ENCODE data around the gene UBR7. TPM values are rescaled to one million over a fixed set of nuclear protein-coding genes. Genes with fewer than 3 reads are reported as not detected.
"Not testable (repeated sequence)": the region's sequence is repeated elsewhere in the genome, so short reads cannot be mapped to it uniquely, and the experiment has no call there.

The UBR7 gene
- total RNA-seq, 5 donors from 2014 or later (not counting 1 experiment from before 2014, with no cell fraction given): 12.0 to 16.9 (median 14.7) TPM

DNA sequence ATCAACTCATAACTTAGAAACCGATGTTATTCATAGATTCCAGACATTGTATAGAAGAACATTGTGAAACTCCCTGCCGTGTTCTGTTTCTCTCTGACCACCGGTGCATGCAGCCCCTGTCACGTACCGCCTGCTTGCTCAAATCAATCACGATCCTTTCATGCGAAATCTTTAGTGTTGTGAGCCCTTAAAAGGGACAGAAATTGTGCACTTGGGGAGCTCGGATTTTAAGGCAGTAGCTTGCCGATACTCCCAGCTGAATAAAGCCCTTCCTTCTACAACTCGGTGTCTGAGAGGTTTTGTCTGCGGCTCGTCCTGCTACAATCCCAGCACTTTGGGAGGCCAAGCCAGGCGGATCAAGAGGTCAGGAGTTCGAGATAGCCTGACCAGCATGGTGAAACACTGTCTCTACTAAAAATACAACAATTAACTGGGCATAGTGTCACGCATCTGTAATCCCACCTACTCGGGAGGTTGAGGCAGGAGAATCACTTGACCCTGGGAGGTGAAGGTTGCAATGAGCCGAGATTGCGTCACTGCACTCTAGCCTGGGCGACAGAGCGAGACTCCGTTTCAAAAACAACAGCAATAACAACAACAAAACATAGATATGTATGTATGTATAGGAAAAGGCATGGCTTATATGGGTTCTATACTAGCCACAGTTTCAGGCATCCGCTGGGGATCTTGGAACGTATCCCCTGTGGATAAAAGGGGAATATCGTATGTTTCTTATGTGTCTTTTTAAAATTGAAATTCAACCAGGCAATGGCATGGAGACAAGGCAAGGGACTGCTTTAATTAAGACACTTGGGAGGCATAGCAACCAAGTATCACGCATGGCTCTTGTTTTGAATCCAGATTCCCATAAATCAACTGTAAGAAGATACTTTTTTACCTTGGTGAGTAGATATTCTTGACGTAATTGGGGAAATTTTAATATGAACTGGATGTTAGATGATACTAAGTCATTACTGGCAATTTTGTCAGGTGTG lies 41.5 kb upstream of the UBR7 start:
- H3K27me3 ChIP-seq (replicated peaks in 1 of 2; ENCODE audit: control insufficient read depth in 2 of 2, extremely low read depth in 1 of 2, insufficient read depth in 2 of 2, low read length in 1 of 2); H3K4me1 ChIP-seq (ENCODE audit: control insufficient read depth in 1 of 2, extremely low read depth in 1 of 2, insufficient read depth in 2 of 2, low read length in 2 of 2); DNase-seq; H3K36me3 ChIP-seq (ENCODE audit: control insufficient read depth in 2 of 2, extremely low read depth in 1 of 2, insufficient read depth in 1 of 2, low read length in 1 of 2); POLR2A ChIA-PET; H3K4me1 Mint-ChIP-seq; H3K27me3 Mint-ChIP-seq; H3K4me3 Mint-ChIP-seq; H3K27ac Mint-ChIP-seq; H3K36me3 Mint-ChIP-seq; H3K9me3 Mint-ChIP-seq; H3K4me3 ChIP-seq (ENCODE audit: control insufficient read depth in 1 of 2, extremely low read depth in 1 of 2, low read length in 1 of 2); ATAC-seq (replicated peaks in 1 of 4); H3K9me3 ChIP-seq; H3K27ac ChIP-seq (ENCODE audit: low read length); CTCF ChIA-PET: not testable (repeated sequence)
- 86% methylated on average over 7 of the region's 26 CpGs for WGBS (ENCODE audit: insufficient coverage)

DNA sequence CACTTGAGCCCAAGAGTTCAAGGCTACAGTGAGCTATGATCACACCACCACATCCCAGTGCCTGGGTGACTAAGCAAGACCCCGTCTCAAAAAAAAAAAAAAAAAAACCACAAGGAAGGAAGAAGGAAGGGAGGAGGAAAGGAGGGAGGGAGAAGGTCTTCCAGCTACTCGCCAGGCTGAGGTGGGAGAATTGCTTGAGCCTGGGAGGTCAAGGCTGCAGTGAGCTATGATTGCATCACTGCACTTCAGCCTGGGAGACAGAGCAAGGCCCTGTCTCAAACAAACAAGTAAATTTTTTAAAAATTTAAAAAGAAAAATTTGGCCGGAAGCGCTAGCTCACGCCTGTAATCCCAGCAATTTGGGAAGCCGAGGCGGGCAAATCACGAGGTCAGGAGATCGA lies 38.4 kb upstream of the UBR7 start:
- H3K27me3 ChIP-seq (replicated peaks in 1 of 2; ENCODE audit: control insufficient read depth in 2 of 2, extremely low read depth in 1 of 2, insufficient read depth in 2 of 2, low read length in 1 of 2); H3K27me3 Mint-ChIP-seq; H3K4me1 ChIP-seq (ENCODE audit: control insufficient read depth in 1 of 2, extremely low read depth in 1 of 2, insufficient read depth in 2 of 2, low read length in 2 of 2); H3K36me3 ChIP-seq (ENCODE audit: control insufficient read depth in 2 of 2, extremely low read depth in 1 of 2, insufficient read depth in 1 of 2, low read length in 1 of 2); H3K27ac Mint-ChIP-seq; DNase-seq; H3K36me3 Mint-ChIP-seq; H3K27ac ChIP-seq (ENCODE audit: low read length); H3K4me1 Mint-ChIP-seq; ATAC-seq (replicated peaks in 1 of 4); H3K9me3 Mint-ChIP-seq; H3K4me3 Mint-ChIP-seq; H3K4me3 ChIP-seq (ENCODE audit: control insufficient read depth in 1 of 2, extremely low read depth in 1 of 2, low read length in 1 of 2); H3K9me3 ChIP-seq: not testable (repeated sequence)
- 90% methylated on average over 8 of the region's 9 CpGs for whole genome bisulfite sequencing (ENCODE audit: insufficient coverage)
- ChIA-PET CTCF (interaction anchor here in 1 of 2 donors (1.4 kb wide), 1 partner anchor 55 kb away, joined by 3 read pairs; no protein-coding TSS in a partner anchor), POLR2A (interaction anchor here in 1 of 2 donors (0.6 kb wide), 1 partner anchor 10 kb away, joined by 5 read pairs; no protein-coding TSS in a partner anchor)

DNA sequence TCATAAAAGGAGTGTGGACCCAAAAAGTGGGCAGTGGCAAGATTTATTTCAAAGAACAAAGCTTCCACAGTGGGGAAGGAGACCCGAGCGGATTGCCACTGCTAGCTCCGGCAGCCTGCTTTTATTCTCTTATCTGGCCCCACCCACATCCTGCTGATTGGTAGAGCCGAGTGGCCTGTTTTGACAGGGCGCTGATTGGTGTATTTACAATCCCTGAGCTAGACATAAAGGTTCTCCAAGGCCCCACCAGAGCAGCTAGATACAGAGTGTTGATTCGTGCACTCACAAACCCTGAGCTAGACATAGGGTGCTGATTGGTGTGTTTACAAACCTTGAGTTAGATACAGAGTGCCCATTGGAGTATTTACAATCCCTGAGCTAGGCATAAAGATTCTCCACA lies 37.4 kb upstream of the UBR7 start:
- H3K27me3 ChIP-seq (replicated peaks in 1 of 2; ENCODE audit: control insufficient read depth in 2 of 2, extremely low read depth in 1 of 2, insufficient read depth in 2 of 2, low read length in 1 of 2); H3K27ac Mint-ChIP-seq; CTCF ChIA-PET; H3K4me3 ChIP-seq (ENCODE audit: control insufficient read depth in 1 of 2, extremely low read depth in 1 of 2, low read length in 1 of 2); H3K4me1 Mint-ChIP-seq; H3K36me3 Mint-ChIP-seq; H3K27ac ChIP-seq (ENCODE audit: low read length); H3K9me3 ChIP-seq; DNase-seq; H3K4me1 ChIP-seq (ENCODE audit: control insufficient read depth in 1 of 2, extremely low read depth in 1 of 2, insufficient read depth in 2 of 2, low read length in 2 of 2); H3K4me3 Mint-ChIP-seq; H3K27me3 Mint-ChIP-seq; ATAC-seq (replicated peaks in 1 of 4); H3K9me3 Mint-ChIP-seq; H3K36me3 ChIP-seq (ENCODE audit: control insufficient read depth in 2 of 2, extremely low read depth in 1 of 2, insufficient read depth in 1 of 2, low read length in 1 of 2): not testable (repeated sequence)
- no CpG with 5 or more reads among the region's 6 CpGs for WGBS (ENCODE audit: insufficient coverage)
- POLR2A ChIA-PET: interaction anchor here in 1 of 2 donors (0.6 kb wide), 1 partner anchor 95 kb away, joined by 8 read pairs; no protein-coding TSS in a partner anchor

DNA sequence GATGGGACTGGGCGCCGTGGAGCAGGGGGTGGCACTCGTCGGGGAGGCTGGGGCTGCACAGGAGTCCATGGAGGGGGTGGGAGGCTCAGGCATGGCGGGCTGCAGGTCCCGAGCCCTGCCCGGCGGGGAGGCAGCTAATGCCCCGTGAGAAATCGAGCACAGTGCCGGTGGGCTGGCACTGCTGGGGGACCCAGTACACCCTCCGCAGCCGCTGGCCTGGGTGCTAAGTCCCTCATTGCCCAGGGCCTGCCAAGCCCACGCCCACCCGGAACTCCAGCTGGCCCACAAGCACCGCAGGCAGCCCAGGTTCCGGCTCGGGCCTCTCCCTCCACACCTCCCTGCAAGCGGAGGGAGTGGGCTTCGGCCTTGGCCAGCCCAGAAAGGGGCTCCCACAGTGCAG lies 36.9 kb upstream of the UBR7 start:
- DNase-seq; POLR2A ChIA-PET; H3K27ac ChIP-seq (ENCODE audit: low read length); CTCF ChIA-PET; H3K4me3 ChIP-seq (ENCODE audit: control insufficient read depth in 1 of 2, extremely low read depth in 1 of 2, low read length in 1 of 2); H3K27me3 Mint-ChIP-seq; H3K36me3 Mint-ChIP-seq; H3K27me3 ChIP-seq (replicated peaks in 1 of 2; ENCODE audit: control insufficient read depth in 2 of 2, extremely low read depth in 1 of 2, insufficient read depth in 2 of 2, low read length in 1 of 2); H3K36me3 ChIP-seq (ENCODE audit: control insufficient read depth in 2 of 2, extremely low read depth in 1 of 2, insufficient read depth in 1 of 2, low read length in 1 of 2); H3K9me3 Mint-ChIP-seq; H3K4me1 ChIP-seq (ENCODE audit: control insufficient read depth in 1 of 2, extremely low read depth in 1 of 2, insufficient read depth in 2 of 2, low read length in 2 of 2); H3K4me3 Mint-ChIP-seq; H3K4me1 Mint-ChIP-seq; H3K27ac Mint-ChIP-seq; ATAC-seq (replicated peaks in 1 of 4); H3K9me3 ChIP-seq: not testable (repeated sequence)
- 91% methylated on average over 19 of the region's 20 CpGs for WGBS (ENCODE audit: insufficient coverage)

DNA sequence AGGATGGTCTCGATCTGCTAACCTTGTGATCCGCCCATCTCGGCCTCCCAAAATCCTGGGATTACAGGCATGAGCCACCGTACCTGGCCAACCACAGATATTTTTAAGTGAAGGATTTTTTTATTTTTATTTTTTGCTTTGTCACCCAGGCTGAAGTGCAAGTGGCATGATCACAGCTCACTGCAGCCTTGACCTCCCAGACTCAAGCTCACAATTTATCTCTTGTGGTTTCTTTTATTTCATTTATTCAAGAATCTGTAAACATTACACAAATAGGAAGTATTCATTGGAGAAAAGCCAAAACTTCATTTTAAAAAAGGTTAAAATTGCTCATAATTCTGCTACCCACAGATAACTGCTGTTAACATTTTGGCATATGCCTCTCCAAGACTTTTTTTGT lies 35.7 kb upstream of the UBR7 start:
- Histone ChIP-seq H3K4me1 (ENCODE audit: control insufficient read depth in 1 of 2, extremely low read depth in 1 of 2, insufficient read depth in 2 of 2, low read length in 2 of 2) (no peaks in the 10 kb centered on the region), H3K4me3 (ENCODE audit: control insufficient read depth in 1 of 2, extremely low read depth in 1 of 2, low read length in 1 of 2) (no peak overlapping the region), H3K27ac (ENCODE audit: low read length) (no peak overlapping the region), H3K9me3 (no peaks in the 10 kb centered on the region), H3K27me3 (replicated peaks in 1 of 2; ENCODE audit: control insufficient read depth in 2 of 2, extremely low read depth in 1 of 2, insufficient read depth in 2 of 2, low read length in 1 of 2) (peaks cover 0 to 3% of the 10 kb centered on the region in 2 experiments), H3K36me3 (ENCODE audit: control insufficient read depth in 2 of 2, extremely low read depth in 1 of 2, insufficient read depth in 1 of 2, low read length in 1 of 2) (no peaks in the 10 kb centered on the region)
- Mint-ChIP-seq H3K27me3 (peaks cover 0 to 2% of the 10 kb centered on the region in 2 donors), H3K4me1 (no peaks in the 10 kb centered on the region), H3K36me3 (no peaks in the 10 kb centered on the region), H3K4me3 (no peak overlapping the region), H3K9me3 (no peaks in the 10 kb centered on the region), H3K27ac (no peak overlapping the region)
- CTCF ChIA-PET: interaction anchor here in 1 of 2 donors (0.7 kb wide), 2 partner anchors 25 to 63 kb away, joined by 4 read pairs; no protein-coding TSS in a partner anchor
- POLR2A ChIA-PET: no interaction called here
- DNase-seq: no peak
- no peak for ATAC-seq (replicated peaks in 1 of 4)
- WGBS (ENCODE audit: insufficient coverage): no CpG with 5 or more reads among the region's 4 CpGs

DNA sequence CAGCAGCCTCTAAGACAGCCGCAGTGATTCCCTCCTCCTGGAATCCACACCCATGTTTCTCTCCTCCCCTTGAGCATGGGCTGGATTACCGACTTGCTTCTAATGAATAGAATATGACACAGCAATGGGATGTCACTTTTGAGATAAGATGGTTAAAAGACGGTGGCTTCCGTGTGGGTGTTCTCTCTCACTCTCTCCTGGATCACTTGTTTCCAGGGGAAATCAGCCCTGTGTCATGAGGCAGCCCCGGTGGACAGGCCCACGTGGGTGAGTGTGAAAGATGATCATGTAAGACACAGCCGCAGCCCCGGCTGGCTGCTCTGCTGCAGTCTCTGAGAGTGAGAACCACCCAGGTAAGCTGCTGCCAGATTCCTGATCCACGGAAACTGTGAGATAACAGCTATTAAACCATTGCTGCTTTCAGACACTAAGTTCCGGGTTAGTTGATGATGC lies 33.1 kb upstream of the UBR7 start:
- no peaks in the 10 kb centered on the region for H3K36me3 Mint-ChIP-seq
- Histone ChIP-seq H3K36me3 (ENCODE audit: control insufficient read depth in 2 of 2, extremely low read depth in 1 of 2, insufficient read depth in 1 of 2, low read length in 1 of 2) (no peaks in the 10 kb centered on the region), H3K27ac (ENCODE audit: low read length) (no peak overlapping the region), H3K4me1 (ENCODE audit: control insufficient read depth in 1 of 2, extremely low read depth in 1 of 2, insufficient read depth in 2 of 2, low read length in 2 of 2) (no peaks in the 10 kb centered on the region), H3K9me3 (no peaks in the 10 kb centered on the region), H3K4me3 (ENCODE audit: control insufficient read depth in 1 of 2, extremely low read depth in 1 of 2, low read length in 1 of 2) (no peak overlapping the region), H3K27me3 (replicated peaks in 1 of 2; ENCODE audit: control insufficient read depth in 2 of 2, extremely low read depth in 1 of 2, insufficient read depth in 2 of 2, low read length in 1 of 2) (peaks cover 0 to 3% of the 10 kb centered on the region in 2 experiments)
- ChIA-PET CTCF (no interaction called here), POLR2A (no interaction called here)
- WGBS (ENCODE audit: insufficient coverage): 57% methylated on average over 7 of the region's 10 CpGs
- no peak for DNase-seq
- H3K27ac Mint-ChIP-seq: no peak overlapping the region
- peaks cover 0 to 9% (median 5%) of the 10 kb centered on the region in 3 donors for H3K4me1 Mint-ChIP-seq
- no peaks in the 10 kb centered on the region for H3K9me3 Mint-ChIP-seq
- H3K27me3 Mint-ChIP-seq: peaks cover 0 to 2% of the 10 kb centered on the region in 2 donors
- H3K4me3 Mint-ChIP-seq: no peak overlapping the region
- no peak for ATAC-seq (replicated peaks in 1 of 4)

Data from T-cell (primary cell).